ENCODE results near the gene LRRC59. TPM values are rescaled to one million over a fixed set of nuclear protein-coding genes. Genes with fewer than 3 reads are reported as not detected.
"Not testable (repeated sequence)": the region's sequence is repeated elsewhere in the genome, so short reads cannot be mapped to it uniquely, and the experiment has no call there.

LRRC59 gene
- total RNA-seq, 1 experiment from 2014 or later: 108 TPM

DNA sequence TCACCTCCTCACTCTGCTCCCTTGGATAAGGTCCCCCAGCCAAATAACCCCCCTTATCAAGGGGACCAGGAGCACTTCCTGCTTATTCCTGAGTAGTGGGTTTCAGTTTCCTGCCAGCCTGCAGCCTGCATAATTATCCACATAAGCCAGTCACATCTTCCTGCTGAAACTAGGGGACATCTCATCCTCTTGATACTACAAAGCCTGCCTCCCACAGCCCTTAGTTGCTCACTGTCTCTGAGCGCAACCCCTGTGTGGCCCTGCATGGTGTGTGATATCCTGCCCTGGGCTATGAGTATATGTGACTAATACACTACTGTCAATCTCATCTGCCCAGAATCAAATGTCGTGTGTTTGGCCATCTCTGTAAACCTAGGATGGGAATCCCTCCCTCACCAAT is 59.4 kb downstream of the LRRC59 start (continued):
- TF ChIP-seq OVOL2 (CRISPR knock-in tag; IDR thresholded peaks at IDR 0.05; ENCODE audit: borderline replicate concordance) (no peak), ZNF317 (CRISPR knock-in tag; IDR thresholded peaks at IDR 0.05; ENCODE audit: borderline replicate concordance, low read depth) (no peak)
- TF ChIP-seq, protein P1, sequence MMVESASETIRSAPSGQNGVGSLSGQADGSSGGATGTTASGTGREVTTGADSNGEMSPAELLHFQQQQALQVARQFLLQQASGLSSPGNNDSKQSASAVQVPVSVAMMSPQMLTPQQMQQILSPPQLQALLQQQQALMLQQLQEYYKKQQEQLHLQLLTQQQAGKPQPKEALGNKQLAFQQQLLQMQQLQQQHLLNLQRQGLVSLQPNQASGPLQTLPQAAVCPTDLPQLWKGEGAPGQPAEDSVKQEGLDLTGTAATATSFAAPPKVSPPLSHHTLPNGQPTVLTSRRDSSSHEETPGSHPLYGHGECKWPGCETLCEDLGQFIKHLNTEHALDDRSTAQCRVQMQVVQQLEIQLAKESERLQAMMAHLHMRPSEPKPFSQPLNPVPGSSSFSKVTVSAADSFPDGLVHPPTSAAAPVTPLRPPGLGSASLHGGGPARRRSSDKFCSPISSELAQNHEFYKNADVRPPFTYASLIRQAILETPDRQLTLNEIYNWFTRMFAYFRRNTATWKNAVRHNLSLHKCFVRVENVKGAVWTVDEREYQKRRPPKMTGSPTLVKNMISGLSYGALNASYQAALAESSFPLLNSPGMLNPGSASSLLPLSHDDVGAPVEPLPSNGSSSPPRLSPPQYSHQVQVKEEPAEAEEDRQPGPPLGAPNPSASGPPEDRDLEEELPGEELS (CRISPR knock-in tag; IDR thresholded peaks at IDR 0.05): no peak

DNA sequence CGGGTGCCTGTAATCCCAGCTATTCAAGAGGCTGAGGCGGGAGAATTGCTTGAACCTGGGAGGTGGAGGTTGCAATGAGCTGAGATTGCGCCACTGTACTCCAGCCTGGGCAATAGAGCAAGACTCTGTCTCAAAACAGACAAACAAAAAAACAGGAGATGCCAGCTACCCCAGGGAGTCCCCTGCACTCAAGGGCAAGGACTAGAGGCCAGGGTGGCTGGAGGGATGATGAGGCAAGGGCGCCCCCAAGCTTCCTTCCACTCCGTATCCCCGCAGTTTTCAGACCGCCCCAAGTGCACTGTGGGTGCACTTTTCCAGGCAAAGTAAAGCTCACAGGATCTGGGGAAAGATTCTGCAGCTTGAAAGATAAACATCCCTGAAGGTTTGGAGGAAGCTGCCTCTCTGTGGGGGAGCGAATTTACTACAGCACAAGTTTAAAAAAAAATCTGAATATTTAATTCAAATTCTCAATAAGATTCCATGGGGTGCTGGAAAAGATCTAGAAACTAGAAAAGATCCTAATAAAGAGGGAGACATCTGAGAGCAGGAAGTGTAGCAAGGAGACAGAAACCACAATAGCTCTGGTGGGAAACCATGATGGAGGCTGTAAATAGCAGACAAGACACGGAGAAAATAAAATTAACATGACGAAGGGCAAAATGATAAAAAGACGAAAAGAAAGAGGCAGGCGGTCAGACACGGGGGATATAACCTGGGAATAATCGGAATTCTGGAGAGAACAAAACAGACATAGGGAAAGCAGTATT is 63.8 kb downstream of the LRRC59 start:
- not testable (repeated sequence) for H3K27ac Mint-ChIP-seq; H3K27me3 Mint-ChIP-seq (ENCODE audit: low read depth); H3K4me3 Mint-ChIP-seq; H3K9me3 Mint-ChIP-seq; H3K36me3 Mint-ChIP-seq
- ChIA-PET CTCF (interaction anchor here (0.6 to 2.4 kb wide), 29 partner anchors 9 to 254 kb away, joined by 3 to 35 read pairs (median 6); partner anchors contain the start of genes COL1A1, LRRC59, RSAD1 and TMEM92), POLR2A (interaction anchor here (0.6 kb wide), 1 partner anchor 870 kb away, joined by 7 read pairs; no protein-coding TSS in a partner anchor)
- 0 out of 2 replicates have a peak, but pooled peaks have one; percentile 35 for TF ChIP-seq SP1 (CRISPR knock-in tag; conservative IDR thresholded peaks at IDR 0.05)
- TF ChIP-seq ZNF121 (CRISPR knock-in tag; IDR thresholded peaks at IDR 0.05): peak; percentile 99
- TF ChIP-seq, protein P2, sequence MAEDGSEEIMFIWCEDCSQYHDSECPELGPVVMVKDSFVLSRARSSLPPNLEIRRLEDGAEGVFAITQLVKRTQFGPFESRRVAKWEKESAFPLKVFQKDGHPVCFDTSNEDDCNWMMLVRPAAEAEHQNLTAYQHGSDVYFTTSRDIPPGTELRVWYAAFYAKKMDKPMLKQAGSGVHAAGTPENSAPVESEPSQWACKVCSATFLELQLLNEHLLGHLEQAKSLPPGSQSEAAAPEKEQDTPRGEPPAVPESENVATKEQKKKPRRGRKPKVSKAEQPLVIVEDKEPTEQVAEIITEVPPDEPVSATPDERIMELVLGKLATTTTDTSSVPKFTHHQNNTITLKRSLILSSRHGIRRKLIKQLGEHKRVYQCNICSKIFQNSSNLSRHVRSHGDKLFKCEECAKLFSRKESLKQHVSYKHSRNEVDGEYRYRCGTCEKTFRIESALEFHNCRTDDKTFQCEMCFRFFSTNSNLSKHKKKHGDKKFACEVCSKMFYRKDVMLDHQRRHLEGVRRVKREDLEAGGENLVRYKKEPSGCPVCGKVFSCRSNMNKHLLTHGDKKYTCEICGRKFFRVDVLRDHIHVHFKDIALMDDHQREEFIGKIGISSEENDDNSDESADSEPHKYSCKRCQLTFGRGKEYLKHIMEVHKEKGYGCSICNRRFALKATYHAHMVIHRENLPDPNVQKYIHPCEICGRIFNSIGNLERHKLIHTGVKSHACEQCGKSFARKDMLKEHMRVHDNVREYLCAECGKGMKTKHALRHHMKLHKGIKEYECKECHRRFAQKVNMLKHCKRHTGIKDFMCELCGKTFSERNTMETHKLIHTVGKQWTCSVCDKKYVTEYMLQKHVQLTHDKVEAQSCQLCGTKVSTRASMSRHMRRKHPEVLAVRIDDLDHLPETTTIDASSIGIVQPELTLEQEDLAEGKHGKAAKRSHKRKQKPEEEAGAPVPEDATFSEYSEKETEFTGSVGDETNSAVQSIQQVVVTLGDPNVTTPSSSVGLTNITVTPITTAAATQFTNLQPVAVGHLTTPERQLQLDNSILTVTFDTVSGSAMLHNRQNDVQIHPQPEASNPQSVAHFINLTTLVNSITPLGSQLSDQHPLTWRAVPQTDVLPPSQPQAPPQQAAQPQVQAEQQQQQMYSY (CRISPR knock-in tag; IDR thresholded peaks at IDR 0.05): peak; percentile 74
- DNase-seq (ENCODE audit: low spot score) (peak; percentile 45), ATAC-seq (peak; percentile 89)
- H3K4me1 Mint-ChIP-seq: peaks cover 17% of the 10 kb centered on the region

DNA sequence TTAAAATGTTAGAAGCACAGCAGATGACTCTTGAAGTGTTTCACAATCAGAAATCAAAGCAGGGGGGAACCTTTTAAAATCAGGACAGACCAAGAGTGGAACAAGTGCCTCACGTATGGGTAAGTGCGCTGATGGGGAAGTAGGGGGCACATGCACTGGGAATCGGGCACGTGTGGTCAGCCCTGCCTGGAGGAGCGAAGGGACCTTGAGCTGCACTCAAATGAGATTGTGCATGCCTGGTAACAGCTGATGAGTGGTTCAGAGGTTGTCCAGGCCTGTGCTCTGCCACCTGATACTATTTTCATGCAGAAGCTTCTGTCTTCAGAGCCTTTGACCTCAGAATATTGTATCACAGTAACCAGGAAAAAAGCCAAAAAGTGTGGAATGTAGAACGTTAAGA is 65.1 kb downstream of the LRRC59 start:
- Mint-ChIP-seq H3K4me1 (peaks cover 17% of the 10 kb centered on the region), H3K27me3 (ENCODE audit: low read depth) (no peaks in the 10 kb centered on the region), H3K27ac (no peak overlapping the region), H3K4me3 (no peak overlapping the region), H3K9me3 (no peaks in the 10 kb centered on the region), H3K36me3 (no peaks in the 10 kb centered on the region)
- DNase-seq (ENCODE audit: low spot score) (no peak), ATAC-seq (no peak)
- ChIA-PET CTCF (interaction anchor here (0.7 to 2.2 kb wide), 9 partner anchors 9 to 163 kb away, joined by 3 to 31 read pairs (median 12); partner anchors contain the start of genes LRRC59 and TMEM92), POLR2A (no interaction called here)
- TF ChIP-seq, protein P3, sequence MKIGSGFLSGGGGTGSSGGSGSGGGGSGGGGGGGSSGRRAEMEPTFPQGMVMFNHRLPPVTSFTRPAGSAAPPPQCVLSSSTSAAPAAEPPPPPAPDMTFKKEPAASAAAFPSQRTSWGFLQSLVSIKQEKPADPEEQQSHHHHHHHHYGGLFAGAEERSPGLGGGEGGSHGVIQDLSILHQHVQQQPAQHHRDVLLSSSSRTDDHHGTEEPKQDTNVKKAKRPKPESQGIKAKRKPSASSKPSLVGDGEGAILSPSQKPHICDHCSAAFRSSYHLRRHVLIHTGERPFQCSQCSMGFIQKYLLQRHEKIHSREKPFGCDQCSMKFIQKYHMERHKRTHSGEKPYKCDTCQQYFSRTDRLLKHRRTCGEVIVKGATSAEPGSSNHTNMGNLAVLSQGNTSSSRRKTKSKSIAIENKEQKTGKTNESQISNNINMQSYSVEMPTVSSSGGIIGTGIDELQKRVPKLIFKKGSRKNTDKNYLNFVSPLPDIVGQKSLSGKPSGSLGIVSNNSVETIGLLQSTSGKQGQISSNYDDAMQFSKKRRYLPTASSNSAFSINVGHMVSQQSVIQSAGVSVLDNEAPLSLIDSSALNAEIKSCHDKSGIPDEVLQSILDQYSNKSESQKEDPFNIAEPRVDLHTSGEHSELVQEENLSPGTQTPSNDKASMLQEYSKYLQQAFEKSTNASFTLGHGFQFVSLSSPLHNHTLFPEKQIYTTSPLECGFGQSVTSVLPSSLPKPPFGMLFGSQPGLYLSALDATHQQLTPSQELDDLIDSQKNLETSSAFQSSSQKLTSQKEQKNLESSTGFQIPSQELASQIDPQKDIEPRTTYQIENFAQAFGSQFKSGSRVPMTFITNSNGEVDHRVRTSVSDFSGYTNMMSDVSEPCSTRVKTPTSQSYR (CRISPR knock-in tag; IDR thresholded peaks at IDR 0.05): no peak
- no peak for TF ChIP-seq RORB (CRISPR knock-in tag; IDR thresholded peaks at IDR 0.05)
- TF ChIP-seq, protein P4, sequence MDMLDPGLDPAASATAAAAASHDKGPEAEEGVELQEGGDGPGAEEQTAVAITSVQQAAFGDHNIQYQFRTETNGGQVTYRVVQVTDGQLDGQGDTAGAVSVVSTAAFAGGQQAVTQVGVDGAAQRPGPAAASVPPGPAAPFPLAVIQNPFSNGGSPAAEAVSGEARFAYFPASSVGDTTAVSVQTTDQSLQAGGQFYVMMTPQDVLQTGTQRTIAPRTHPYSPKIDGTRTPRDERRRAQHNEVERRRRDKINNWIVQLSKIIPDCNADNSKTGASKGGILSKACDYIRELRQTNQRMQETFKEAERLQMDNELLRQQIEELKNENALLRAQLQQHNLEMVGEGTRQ (CRISPR knock-in tag; IDR thresholded peaks at IDR 0.05): no peak
- no peak for TF ChIP-seq TEAD1 (CRISPR knock-in tag; IDR thresholded peaks at IDR 0.05)
- no peak for TF ChIP-seq CREB1 (CRISPR knock-in tag; IDR thresholded peaks at IDR 0.05)
- TF ChIP-seq KAT7 (CRISPR knock-in tag; IDR thresholded peaks at IDR 0.05; ENCODE audit: borderline replicate concordance): no peak
- no peak for TF ChIP-seq ESRRA (CRISPR knock-in tag; IDR thresholded peaks at IDR 0.05; ENCODE audit: borderline replicate concordance)
- TF ChIP-seq ZNF423 (CRISPR knock-in tag; IDR thresholded peaks at IDR 0.05): no peak
- TF ChIP-seq, protein P5, sequence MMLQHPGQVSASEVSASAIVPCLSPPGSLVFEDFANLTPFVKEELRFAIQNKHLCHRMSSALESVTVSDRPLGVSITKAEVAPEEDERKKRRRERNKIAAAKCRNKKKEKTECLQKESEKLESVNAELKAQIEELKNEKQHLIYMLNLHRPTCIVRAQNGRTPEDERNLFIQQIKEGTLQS (CRISPR knock-in tag; conservative IDR thresholded peaks at IDR 0.05): no peak
- TF ChIP-seq ZNF671 (CRISPR knock-in tag; IDR thresholded peaks at IDR 0.05): no peak
- TF ChIP-seq, protein P6, sequence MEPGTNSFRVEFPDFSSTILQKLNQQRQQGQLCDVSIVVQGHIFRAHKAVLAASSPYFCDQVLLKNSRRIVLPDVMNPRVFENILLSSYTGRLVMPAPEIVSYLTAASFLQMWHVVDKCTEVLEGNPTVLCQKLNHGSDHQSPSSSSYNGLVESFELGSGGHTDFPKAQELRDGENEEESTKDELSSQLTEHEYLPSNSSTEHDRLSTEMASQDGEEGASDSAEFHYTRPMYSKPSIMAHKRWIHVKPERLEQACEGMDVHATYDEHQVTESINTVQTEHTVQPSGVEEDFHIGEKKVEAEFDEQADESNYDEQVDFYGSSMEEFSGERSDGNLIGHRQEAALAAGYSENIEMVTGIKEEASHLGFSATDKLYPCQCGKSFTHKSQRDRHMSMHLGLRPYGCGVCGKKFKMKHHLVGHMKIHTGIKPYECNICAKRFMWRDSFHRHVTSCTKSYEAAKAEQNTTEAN (CRISPR knock-in tag; IDR thresholded peaks at IDR 0.05): no peak
- TF ChIP-seq, protein P1 (CRISPR knock-in tag; IDR thresholded peaks at IDR 0.05): no peak
- no peak for TF ChIP-seq CBFB (CRISPR knock-in tag; IDR thresholded peaks at IDR 0.05; ENCODE audit: low read depth)
- TF ChIP-seq, protein P7, sequence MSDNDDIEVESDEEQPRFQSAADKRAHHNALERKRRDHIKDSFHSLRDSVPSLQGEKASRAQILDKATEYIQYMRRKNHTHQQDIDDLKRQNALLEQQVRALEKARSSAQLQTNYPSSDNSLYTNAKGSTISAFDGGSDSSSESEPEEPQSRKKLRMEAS (CRISPR knock-in tag; IDR thresholded peaks at IDR 0.05): no peak
